Keratinocyte (primary cell): ENCODE data around the gene HSD11B2.

Source experiments
- EZH2 ChIP-seq: IDR thresholded peaks from one replicate; pipeline ENCODE4 v1.6.1; 2012; ENCODE audit warnings: inconsistent platforms, mild to moderate bottlenecking, low read length, moderate library complexity
- TF ChIP-seq, protein P1 (sequence below), 3 experiments: IDR thresholded peaks in 1 of 3; conservative IDR thresholded peaks in 1 of 3; optimal IDR thresholded peaks in 1 of 3; 2 replicates in 2 of 3; 3 replicates in 1 of 3; pipeline versions ENCODE3 to v1.5.1; 2011; ENCODE audit warnings: low read length in 3 of 3, mild to moderate bottlenecking in 3 of 3, moderate library complexity in 2 of 3, control low read depth in 1 of 3, inconsistent platforms in 1 of 3; ENCODE audit not compliant: insufficient read depth in 2 of 3; ENCODE audit errors: extremely low read depth in 1 of 3

DNA sequence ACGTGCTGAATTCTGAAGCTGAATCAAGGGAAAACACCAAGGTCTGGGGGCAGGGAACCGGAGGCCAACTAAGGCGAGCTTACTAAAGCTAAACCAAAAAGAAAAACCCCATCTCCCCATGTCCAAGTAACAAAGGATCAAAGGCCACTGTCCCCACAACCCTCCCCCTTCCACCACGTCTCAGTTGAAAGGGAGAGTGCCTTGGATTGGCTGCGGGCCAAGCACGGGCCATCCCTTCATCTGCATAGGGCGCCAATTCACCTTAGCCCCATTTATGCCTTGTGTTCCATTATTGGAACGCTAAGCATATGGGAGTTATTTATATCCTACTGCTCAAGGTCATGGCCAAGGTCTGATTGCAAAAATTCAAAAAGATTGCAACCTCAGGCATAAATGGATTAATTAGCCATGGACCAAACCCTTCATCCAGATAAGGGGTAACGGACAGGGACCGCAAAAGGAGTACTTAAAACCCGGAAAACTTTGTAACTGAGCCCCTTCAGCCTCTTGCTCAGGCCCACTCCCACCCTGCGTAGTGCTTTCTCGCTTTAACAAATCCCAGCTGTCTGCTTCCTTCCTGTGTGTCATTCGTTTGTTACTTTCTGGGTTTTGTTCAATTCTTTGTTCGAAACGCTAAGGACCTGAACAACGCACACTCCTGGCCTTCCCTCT lies 50.8 kb downstream of the HSD11B2 start:
- TF ChIP-seq, protein P1, sequence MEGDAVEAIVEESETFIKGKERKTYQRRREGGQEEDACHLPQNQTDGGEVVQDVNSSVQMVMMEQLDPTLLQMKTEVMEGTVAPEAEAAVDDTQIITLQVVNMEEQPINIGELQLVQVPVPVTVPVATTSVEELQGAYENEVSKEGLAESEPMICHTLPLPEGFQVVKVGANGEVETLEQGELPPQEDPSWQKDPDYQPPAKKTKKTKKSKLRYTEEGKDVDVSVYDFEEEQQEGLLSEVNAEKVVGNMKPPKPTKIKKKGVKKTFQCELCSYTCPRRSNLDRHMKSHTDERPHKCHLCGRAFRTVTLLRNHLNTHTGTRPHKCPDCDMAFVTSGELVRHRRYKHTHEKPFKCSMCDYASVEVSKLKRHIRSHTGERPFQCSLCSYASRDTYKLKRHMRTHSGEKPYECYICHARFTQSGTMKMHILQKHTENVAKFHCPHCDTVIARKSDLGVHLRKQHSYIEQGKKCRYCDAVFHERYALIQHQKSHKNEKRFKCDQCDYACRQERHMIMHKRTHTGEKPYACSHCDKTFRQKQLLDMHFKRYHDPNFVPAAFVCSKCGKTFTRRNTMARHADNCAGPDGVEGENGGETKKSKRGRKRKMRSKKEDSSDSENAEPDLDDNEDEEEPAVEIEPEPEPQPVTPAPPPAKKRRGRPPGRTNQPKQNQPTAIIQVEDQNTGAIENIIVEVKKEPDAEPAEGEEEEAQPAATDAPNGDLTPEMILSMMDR (optimal IDR thresholded peaks at IDR 0.05 in 1 of 3, IDR thresholded peaks at IDR 0.05 in 1 of 3, conservative IDR thresholded peaks at IDR 0.05 in 1 of 3; ENCODE audit: extremely low read depth in 1 of 3, insufficient read depth in 2 of 3, low read length in 3 of 3) = no peak
- TF ChIP-seq EZH2 = no peak
